Ishikawa (cell line): Measurements from ENCODE around the gene DSTYK.

ENCODE experiments used
- EGR1 ChIP-seq: IDR thresholded peaks from 2 replicates; pipeline ENCODE4 v1.6.1; 2012
- EP300 ChIP-seq: IDR thresholded peaks from 2 replicates; pipeline ENCODE4 v1.6.1; 2012; ENCODE audit warnings: borderline replicate concordance
- FOXM1 ChIP-seq: IDR thresholded peaks from 2 replicates; pipeline ENCODE4 v1.6.1; 2012; ENCODE audit warnings: low read depth, borderline replicate concordance
- RAD21 ChIP-seq: IDR thresholded peaks from 2 replicates; pipeline ENCODE4 v1.6.1; 2012; ENCODE audit warnings: low read depth
- REST ChIP-seq: IDR thresholded peaks from 2 replicates; pipeline ENCODE4 v1.6.1; 2012; ENCODE audit warnings: low read depth, mild to moderate bottlenecking
- TAF1 ChIP-seq: IDR thresholded peaks from 2 replicates; pipeline ENCODE4 v1.6.1; 2012; ENCODE audit warnings: low read depth, mild to moderate bottlenecking
- TEAD4 ChIP-seq: IDR thresholded peaks from 2 replicates; pipeline ENCODE4 v1.6.1; 2012
- YY1 ChIP-seq: IDR thresholded peaks from 2 replicates; pipeline ENCODE4 v1.6.1; 2012; ENCODE audit warnings: low read depth
- TF ChIP-seq, protein P1 (sequence below): IDR thresholded peaks from 2 replicates; pipeline ENCODE4 v1.6.1; 2012

GRCh38 chr1:205172729-205173366, 38.7 kb downstream of the DSTYK start:
- TF ChIP-seq TEAD4 = no peak
- TF ChIP-seq EP300 = no peak
- no peak for TF ChIP-seq FOXM1
- TF ChIP-seq, protein P1, sequence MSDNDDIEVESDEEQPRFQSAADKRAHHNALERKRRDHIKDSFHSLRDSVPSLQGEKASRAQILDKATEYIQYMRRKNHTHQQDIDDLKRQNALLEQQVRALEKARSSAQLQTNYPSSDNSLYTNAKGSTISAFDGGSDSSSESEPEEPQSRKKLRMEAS = no peak
- TF ChIP-seq YY1 = no peak
- TF ChIP-seq TAF1 = no peak
- no peak for TF ChIP-seq REST
- no peak for TF ChIP-seq EGR1
- TF ChIP-seq RAD21 = no peak
